Raji (cell line): ENCODE measurements around the gene AK1.

Source experiments
- POLR2A ChIP-seq: IDR thresholded peaks from 2 replicates; pipeline ENCODE4 v1.6.1; 2011; ENCODE audit warnings: low read depth, low read length, control low read depth; ENCODE audit not compliant: insufficient read depth

AK1 gene

GRCh38 chr9:127877566-127877998 lies at the start of gene AK1:
Gene AK1 (minus strand): TSS chr9:127877675. CDS start chr9:127874617, 3,058 bp downstream.
- TF ChIP-seq POLR2A: no peak

- TF ChIP-seq POLR2A: no peak
Measured at GRCh38 chr9:127926906-127927200, 49.4 kb upstream of the AK1 start.

GRCh38 chr9:127925959-127926905 lies 48.8 kb upstream of the AK1 start:
- no peak for TF ChIP-seq POLR2A

GRCh38 chr9:127924736-127925444 lies 47.4 kb upstream of the AK1 start:
- TF ChIP-seq POLR2A: no peak

- no peak for TF ChIP-seq POLR2A
Measured at GRCh38 chr9:127923771-127924170, 46.3 kb upstream of the AK1 start.

- TF ChIP-seq POLR2A: no peak
Measured at GRCh38 chr9:127923046-127923445, 45.6 kb upstream of the AK1 start.

GRCh38 chr9:127921557-127922120 lies 44.2 kb upstream of the AK1 start:
- no peak for TF ChIP-seq POLR2A

- no peak for TF ChIP-seq POLR2A
Measured at GRCh38 chr9:127920794-127921193, 43.3 kb upstream of the AK1 start.

GRCh38 chr9:127919253-127919815 lies 41.9 kb upstream of the AK1 start:
- TF ChIP-seq POLR2A: no peak

- TF ChIP-seq POLR2A: no peak
Measured at GRCh38 chr9:127918183-127919107, 41.0 kb upstream of the AK1 start.

GRCh38 chr9:127917603-127918002 lies 40.1 kb upstream of the AK1 start:
- peak; percentile 39; the same call in 1 of the 2 replicates for TF ChIP-seq POLR2A

GRCh38 chr9:127916720-127917581 lies 39.5 kb upstream of the AK1 start, which contains the start of gene ST6GALNAC4:
Gene ST6GALNAC4 (minus strand): TSS chr9:127917041. CDS start chr9:127916419, 622 bp downstream.
- TF ChIP-seq POLR2A: peak; percentile 78

- TF ChIP-seq POLR2A: peak; percentile 73
Measured at GRCh38 chr9:127915801-127916719, 38.6 kb upstream of the AK1 start.

- TF ChIP-seq POLR2A: no peak
Measured at GRCh38 chr9:127915325-127915752, 37.9 kb upstream of the AK1 start.
